ENCODE results near the gene SCGB3A1.

Gene SCGB3A1

DNA sequence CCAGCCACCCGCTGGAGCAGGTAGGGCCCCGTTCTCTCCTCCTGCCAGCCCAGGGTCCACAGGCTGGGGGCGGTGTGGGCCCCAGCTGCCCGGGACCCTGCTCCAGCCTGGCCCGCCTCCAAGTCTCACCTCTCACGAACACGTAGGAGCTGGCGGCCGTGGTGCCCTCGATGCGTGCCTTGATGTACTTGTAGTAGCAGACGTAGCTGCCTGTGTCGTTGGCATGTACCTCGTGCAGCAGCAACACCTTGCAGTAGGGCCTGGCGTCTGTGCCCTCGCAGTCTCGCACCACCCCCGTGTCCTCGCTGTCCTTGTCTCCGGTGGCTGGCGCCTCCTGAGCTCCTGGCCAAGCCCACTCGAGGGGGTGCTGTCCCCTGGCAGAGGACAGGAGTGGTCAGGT lies 39.1 kb upstream of the SCGB3A1 start:
- Histone ChIP-seq H3K9me3 (ENCODE audit: control insufficient read depth, low read depth, low read length) (no peaks in the 10 kb centered on the region), H3K36me3 (ENCODE audit: control insufficient read depth, low read depth, low read length) (no peaks in the 10 kb centered on the region), H3K4me3 (ENCODE audit: low read length) (no peak overlapping the region), H3K9ac (ENCODE audit: low read length) (no peak overlapping the region), H3K4me1 (ENCODE audit: control insufficient read depth, low read depth, low read length) (no peaks in the 10 kb centered on the region), H3K27ac (ENCODE audit: low read length) (no peak overlapping the region), H3K27me3 (ENCODE audit: control insufficient read depth, insufficient read depth, low read length) (no peaks in the 10 kb centered on the region)

DNA sequence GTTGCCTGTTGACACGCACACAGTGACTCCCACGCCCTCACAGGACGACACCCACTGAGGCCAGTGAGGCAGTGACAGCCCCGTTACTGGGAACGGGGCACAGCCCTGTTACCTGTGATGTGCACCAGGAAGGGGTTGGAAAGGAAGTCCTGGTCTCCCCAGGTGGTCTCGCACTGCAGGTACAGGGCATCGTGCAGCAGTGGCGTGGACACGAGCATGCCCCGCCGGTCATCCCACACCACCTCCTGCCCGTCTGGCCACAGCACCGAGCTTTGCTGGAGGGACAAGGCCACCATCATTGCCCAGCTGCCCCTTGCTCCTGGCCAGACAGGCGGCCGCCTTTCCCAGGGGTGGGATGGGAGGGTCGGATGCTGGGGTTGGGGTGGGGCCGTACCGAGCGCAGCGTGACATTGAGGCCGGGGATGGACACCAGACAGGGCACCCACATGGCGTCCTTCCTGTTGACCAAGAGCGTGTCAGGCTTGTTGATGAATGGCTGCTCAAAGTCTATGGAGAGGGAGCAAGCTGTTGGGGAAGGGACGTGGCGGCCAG lies 38.6 kb upstream of the SCGB3A1 start:
- Histone ChIP-seq H3K4me3 (ENCODE audit: low read length) (no peak overlapping the region), H3K9me3 (ENCODE audit: control insufficient read depth, low read depth, low read length) (no peaks in the 10 kb centered on the region), H3K9ac (ENCODE audit: low read length) (no peak overlapping the region), H3K27ac (ENCODE audit: low read length) (no peak overlapping the region), H3K27me3 (ENCODE audit: control insufficient read depth, insufficient read depth, low read length) (no peaks in the 10 kb centered on the region), H3K36me3 (ENCODE audit: control insufficient read depth, low read depth, low read length) (no peaks in the 10 kb centered on the region), H3K4me1 (ENCODE audit: control insufficient read depth, low read depth, low read length) (no peaks in the 10 kb centered on the region)

DNA sequence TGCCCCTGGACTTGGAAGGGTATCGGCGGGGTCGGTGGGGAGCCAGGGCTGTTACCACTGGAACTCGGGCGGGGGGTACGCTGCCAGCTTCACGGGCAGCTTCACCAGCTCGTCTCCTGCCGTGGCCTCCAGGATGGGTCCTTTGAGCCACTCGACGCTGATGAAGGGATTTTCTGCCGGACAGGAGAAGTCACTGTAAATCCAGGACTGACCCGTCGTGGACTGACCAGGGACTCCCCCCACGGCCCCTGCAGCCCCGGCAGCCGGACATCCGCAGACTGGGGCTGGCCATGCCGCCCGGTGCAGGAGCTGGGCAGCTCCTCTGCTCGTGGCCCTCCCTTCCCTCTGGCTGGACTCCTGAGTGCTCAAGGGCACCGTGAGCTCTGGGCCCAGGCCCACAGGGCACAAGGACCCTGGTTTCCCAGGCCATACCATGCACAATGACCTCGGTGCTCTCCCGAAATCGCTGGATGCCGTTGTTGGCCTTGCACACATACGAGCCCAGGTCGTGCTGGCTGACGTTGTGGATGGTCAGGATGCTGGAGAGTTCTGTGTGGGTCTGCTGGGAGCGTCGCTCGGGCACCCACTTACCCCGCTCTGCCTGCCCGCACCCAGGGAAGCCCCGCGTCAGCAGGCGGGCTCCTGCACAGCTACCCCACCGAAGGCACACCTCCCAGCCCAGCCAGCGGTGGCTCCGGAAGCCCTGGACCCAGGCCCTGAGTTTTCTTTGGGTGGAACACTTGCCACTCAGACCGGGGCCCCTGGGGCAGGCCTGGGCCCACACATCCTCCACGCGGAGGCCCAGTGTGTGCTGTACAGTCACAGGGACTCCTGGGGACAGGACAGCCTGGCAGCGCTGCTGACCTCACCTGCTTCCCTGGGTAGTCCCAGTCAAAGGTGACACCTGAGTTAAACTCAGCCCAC lies 37.8 kb upstream of the SCGB3A1 start:
- Histone ChIP-seq H3K4me3 (ENCODE audit: low read length) (no peak overlapping the region), H3K36me3 (ENCODE audit: control insufficient read depth, low read depth, low read length) (no peaks in the 10 kb centered on the region), H3K27ac (ENCODE audit: low read length) (no peak overlapping the region), H3K27me3 (ENCODE audit: control insufficient read depth, insufficient read depth, low read length) (no peaks in the 10 kb centered on the region), H3K9ac (ENCODE audit: low read length) (no peak overlapping the region), H3K4me1 (ENCODE audit: control insufficient read depth, low read depth, low read length) (no peaks in the 10 kb centered on the region), H3K9me3 (ENCODE audit: control insufficient read depth, low read depth, low read length) (no peaks in the 10 kb centered on the region)

DNA sequence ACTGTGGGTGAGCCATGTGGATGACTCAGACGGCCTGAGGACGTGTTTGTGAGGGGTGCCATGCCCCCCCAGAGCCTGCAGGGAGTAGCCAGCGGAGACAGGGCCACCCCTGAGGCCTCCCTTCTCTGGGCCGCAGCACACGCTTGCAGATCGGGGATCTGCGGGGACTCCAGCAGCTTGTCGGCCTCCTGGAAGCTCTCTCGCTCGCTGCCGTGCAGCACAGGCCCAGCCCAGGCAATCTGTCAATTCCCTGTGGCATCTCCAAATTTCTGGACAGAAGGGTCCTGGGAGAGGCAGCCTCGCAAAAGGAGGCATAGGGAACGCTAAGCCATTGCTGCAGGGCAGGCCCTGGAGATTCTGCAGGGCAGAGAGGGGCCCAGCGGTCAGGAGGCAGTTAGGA lies 36.9 kb upstream of the SCGB3A1 start:
- Histone ChIP-seq H3K4me1 (ENCODE audit: control insufficient read depth, low read depth, low read length) (no peaks in the 10 kb centered on the region), H3K27ac (ENCODE audit: low read length) (no peak overlapping the region), H3K9me3 (ENCODE audit: control insufficient read depth, low read depth, low read length) (no peaks in the 10 kb centered on the region), H3K4me3 (ENCODE audit: low read length) (no peak overlapping the region), H3K27me3 (ENCODE audit: control insufficient read depth, insufficient read depth, low read length) (no peaks in the 10 kb centered on the region), H3K36me3 (ENCODE audit: control insufficient read depth, low read depth, low read length) (no peaks in the 10 kb centered on the region), H3K9ac (ENCODE audit: low read length) (no peak overlapping the region)

DNA sequence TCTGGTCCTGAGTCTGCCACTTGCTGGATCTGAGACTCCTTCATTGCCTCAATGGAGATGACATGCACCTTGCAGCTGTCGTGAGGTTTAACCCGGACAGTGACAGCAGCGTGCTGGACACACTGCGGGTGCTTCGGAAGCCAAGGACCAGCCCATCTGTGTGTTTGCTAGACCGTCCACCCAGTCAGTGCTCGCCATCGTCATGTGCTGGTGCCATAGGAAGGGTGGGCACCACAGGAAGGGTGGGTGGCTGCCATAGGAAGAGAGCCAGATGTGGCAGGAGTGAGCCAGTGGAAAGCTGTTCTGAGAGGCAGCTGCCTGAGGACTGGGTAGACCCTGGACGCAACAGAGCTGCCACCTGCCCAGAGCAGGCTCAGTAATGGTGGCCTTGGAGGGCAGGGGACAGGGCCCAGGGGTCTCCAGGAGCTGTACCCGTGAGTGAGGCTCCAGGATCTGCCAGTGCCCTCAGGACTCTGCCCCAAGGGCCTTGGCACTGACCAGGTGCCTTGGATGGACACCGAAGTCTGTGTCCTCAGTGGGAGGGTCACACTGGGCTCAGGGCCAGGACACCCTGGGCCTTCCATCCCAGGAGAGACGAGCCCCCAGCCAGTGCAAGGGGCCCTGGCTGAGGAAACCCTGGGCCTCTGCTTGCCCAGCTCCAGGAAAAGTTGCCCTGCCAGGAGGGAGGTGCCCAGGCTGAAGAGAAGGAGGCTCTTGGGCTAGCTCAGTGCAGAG lies 36.3 kb upstream of the SCGB3A1 start:
- Histone ChIP-seq H3K9ac (ENCODE audit: low read length) (no peak overlapping the region), H3K9me3 (ENCODE audit: control insufficient read depth, low read depth, low read length) (no peaks in the 10 kb centered on the region), H3K36me3 (ENCODE audit: control insufficient read depth, low read depth, low read length) (no peaks in the 10 kb centered on the region), H3K4me3 (ENCODE audit: low read length) (no peak overlapping the region), H3K27me3 (ENCODE audit: control insufficient read depth, insufficient read depth, low read length) (no peaks in the 10 kb centered on the region), H3K4me1 (ENCODE audit: control insufficient read depth, low read depth, low read length) (no peaks in the 10 kb centered on the region), H3K27ac (ENCODE audit: low read length) (no peak overlapping the region)

DNA sequence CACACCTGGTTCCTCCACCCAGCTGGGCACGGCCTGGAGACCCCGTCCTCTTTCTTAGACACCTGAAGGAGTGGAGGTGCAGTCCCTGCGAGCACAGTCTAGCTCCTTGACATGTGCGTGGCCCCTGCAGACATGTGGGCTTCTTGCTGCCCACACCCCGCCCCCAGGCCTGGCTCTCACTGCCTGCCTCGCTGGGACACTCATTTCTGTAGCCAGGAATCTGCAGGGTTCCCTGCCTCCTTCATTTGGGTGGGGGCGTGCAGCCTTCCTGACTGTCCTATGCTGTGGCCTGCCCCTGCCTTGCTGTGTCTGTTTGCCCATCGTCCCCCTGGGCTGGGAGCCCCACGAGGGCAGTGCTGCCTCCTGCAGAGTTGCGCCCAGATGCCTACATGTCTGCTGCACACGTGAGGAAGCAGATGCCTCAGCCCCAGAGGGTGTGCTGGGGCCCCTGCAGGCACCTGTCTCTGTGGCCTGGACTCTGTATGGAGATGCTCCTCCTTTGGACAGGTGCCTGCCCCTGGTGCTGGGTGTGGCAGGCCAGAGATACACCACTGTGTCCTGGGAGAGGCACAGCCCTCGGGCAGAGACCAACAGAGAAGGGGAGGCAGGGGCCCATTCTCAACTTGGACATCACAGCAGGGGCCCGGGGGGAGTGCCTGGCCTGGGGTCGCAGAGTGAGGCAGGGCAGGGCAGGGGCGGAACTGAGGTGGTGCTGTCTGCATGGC lies 35.5 kb upstream of the SCGB3A1 start:
- no peak overlapping the region for H3K27ac ChIP-seq (ENCODE audit: low read length)
- no peak overlapping the region for H3K9ac ChIP-seq (ENCODE audit: low read length)
- H3K27me3 ChIP-seq (ENCODE audit: control insufficient read depth, insufficient read depth, low read length), result no peaks in the 10 kb centered on the region
- no peak overlapping the region for H3K4me3 ChIP-seq (ENCODE audit: low read length)
- H3K4me1 ChIP-seq (ENCODE audit: control insufficient read depth, low read depth, low read length), result no peaks in the 10 kb centered on the region
- H3K9me3 ChIP-seq (ENCODE audit: control insufficient read depth, low read depth, low read length), result no peaks in the 10 kb centered on the region
- no peaks in the 10 kb centered on the region for H3K36me3 ChIP-seq (ENCODE audit: control insufficient read depth, low read depth, low read length)

DNA sequence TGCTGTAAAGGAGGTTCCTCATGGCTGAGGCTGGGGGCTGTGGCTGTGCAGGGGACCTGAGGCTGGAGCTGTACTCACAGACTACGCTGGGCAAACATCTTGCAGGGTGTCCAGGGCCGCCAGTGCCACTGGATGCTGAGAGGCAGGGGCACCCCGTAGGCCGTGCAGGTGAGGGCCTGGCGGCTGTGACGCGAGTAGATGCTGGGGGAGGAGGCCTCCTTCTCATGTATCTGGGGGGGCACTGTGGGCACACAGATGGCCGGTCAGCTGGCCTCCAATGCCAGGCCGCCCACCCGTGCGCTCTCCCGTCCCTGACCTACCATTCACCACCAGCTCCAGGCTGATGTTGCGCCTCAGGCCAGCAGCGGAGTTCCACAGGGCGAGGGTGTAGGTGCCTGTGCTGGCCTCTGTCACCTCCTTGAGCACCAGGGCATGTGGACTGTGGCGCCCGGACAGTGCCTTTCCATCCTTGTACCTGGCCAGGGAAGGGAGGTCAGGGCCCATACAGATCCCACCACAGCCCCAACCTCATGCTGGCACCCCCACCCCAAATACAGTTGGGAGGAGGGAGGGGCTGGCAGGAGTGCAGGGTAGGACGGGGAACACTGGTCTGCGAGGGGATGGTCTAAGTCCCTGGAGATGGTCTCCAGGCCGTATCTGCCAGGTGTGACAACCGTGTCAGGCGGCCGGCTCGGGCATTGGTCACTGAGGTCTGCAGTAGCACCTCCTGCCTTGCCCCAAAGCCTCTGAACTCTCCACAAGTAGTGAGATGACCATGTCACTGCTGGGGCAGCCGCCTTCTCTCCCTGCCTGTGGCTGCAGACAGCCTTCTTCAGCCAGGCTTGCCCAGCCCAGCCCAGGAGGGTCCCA lies 34.7 kb upstream of the SCGB3A1 start:
- no peaks in the 10 kb centered on the region for H3K9me3 ChIP-seq (ENCODE audit: control insufficient read depth, low read depth, low read length)
- H3K36me3 ChIP-seq (ENCODE audit: control insufficient read depth, low read depth, low read length), result no peaks in the 10 kb centered on the region
- no peaks in the 10 kb centered on the region for H3K27me3 ChIP-seq (ENCODE audit: control insufficient read depth, insufficient read depth, low read length)
- no peak overlapping the region for H3K9ac ChIP-seq (ENCODE audit: low read length)
- H3K4me1 ChIP-seq (ENCODE audit: control insufficient read depth, low read depth, low read length), result no peaks in the 10 kb centered on the region
- no peak overlapping the region for H3K27ac ChIP-seq (ENCODE audit: low read length)
- H3K4me3 ChIP-seq (ENCODE audit: low read length), result no peak overlapping the region

DNA sequence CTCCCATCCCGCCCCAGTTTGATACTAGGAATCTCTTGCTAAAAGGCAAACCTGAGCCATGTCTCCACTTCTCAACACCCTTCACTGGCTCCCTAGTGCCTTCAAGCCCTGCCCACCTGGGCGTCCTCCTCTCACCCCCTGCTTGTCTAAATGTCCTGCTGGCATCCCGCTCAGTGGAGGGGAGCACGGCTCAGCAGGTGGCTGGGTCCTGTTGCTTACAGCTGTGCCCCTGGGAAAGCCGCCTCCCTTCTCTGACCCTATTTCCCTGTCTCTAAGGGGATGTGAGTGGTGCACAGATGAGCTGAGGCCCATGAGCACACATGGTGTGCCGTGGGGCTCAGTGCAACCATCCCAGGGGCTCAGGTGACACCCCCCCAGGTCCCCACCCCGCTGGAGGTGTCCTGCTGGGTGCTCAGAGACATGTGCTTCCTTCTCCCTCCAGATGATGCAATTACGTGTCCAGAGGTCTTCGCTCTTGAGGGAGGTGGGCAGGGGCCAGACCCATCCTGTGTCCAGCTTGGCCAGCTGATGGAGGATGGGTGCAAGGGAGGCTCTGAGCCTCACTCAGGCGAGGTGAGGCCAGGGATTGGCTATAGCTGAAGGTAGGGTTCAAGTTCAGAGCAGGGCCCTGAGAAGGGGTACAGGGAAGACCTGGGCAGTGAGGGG lies 34.0 kb upstream of the SCGB3A1 start:
- H3K27me3 ChIP-seq (ENCODE audit: control insufficient read depth, insufficient read depth, low read length), result no peaks in the 10 kb centered on the region
- no peak overlapping the region for H3K4me3 ChIP-seq (ENCODE audit: low read length)
- no peak overlapping the region for H3K27ac ChIP-seq (ENCODE audit: low read length)
- no peaks in the 10 kb centered on the region for H3K4me1 ChIP-seq (ENCODE audit: control insufficient read depth, low read depth, low read length)
- H3K9me3 ChIP-seq (ENCODE audit: control insufficient read depth, low read depth, low read length), result no peaks in the 10 kb centered on the region
- no peaks in the 10 kb centered on the region for H3K36me3 ChIP-seq (ENCODE audit: control insufficient read depth, low read depth, low read length)
- no peak overlapping the region for H3K9ac ChIP-seq (ENCODE audit: low read length)

DNA sequence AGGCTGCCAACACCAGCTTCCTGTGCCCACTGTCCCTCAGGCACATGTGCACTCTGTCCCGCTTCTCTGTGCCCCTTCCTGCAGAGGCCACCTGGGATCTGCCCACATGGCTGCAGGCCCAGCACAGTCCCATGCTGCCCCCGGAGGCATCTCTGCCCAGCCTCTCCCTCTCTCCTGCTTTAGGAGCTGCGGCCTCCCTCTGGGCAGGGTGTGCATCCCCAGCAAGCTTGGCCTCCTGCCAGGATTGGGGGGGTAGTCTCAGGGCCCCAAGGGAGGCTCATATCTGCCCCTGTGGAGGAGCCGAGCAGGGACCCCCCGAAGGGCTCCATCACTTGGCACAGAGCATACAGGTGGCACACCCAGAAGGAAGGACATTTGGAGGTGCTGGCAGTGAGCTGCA lies 33.3 kb upstream of the SCGB3A1 start:
- H3K27me3 ChIP-seq (ENCODE audit: control insufficient read depth, insufficient read depth, low read length), result no peaks in the 10 kb centered on the region
- no peaks in the 10 kb centered on the region for H3K9me3 ChIP-seq (ENCODE audit: control insufficient read depth, low read depth, low read length)

DNA sequence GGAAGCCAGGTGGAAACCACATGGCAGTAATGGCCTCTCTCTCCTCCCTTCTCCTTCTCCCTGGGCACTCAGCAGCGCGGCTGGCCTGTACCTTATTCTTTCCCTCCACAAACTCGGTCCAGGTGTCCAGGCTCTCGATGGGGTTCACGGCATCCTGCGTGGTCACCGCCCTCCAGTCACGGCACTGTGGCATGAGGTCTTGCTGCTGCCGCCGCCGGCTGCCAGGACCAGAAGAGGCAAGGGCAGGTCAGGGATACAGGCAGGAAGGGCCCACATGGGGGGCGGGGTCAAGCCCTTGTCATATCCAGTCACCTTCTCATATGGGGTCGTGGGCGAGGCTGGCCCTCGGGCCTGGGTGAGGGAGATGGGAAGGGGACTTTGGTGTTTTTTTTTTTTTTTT lies 32.5 kb upstream of the SCGB3A1 start:
- no peaks in the 10 kb centered on the region for H3K4me1 ChIP-seq (ENCODE audit: control insufficient read depth, low read depth, low read length)
- no peaks in the 10 kb centered on the region for H3K36me3 ChIP-seq (ENCODE audit: control insufficient read depth, low read depth, low read length)
- no peak overlapping the region for H3K27ac ChIP-seq (ENCODE audit: low read length)
- no peaks in the 10 kb centered on the region for H3K27me3 ChIP-seq (ENCODE audit: control insufficient read depth, insufficient read depth, low read length)
- no peak overlapping the region for H3K4me3 ChIP-seq (ENCODE audit: low read length)
- H3K9ac ChIP-seq (ENCODE audit: low read length), result no peak overlapping the region
- no peaks in the 10 kb centered on the region for H3K9me3 ChIP-seq (ENCODE audit: control insufficient read depth, low read depth, low read length)

More for the DNA sequence above, 33.3 kb upstream of the SCGB3A1 start:
- Histone ChIP-seq H3K36me3 (ENCODE audit: control insufficient read depth, low read depth, low read length) (no peaks in the 10 kb centered on the region), H3K4me1 (ENCODE audit: control insufficient read depth, low read depth, low read length) (no peaks in the 10 kb centered on the region), H3K27ac (ENCODE audit: low read length) (no peak overlapping the region), H3K4me3 (ENCODE audit: low read length) (no peak overlapping the region), H3K9ac (ENCODE audit: low read length) (no peak overlapping the region)

All from iPS-18a (cell line).